ENCODE measurements around the gene ZNF175. TPM values are rescaled to one million over a fixed set of nuclear protein-coding genes. Genes with fewer than 3 reads are reported as not detected.

Gene ZNF175
- total RNA-seq, 1 donor from 2014 or later: 13.5 TPM

DNA sequence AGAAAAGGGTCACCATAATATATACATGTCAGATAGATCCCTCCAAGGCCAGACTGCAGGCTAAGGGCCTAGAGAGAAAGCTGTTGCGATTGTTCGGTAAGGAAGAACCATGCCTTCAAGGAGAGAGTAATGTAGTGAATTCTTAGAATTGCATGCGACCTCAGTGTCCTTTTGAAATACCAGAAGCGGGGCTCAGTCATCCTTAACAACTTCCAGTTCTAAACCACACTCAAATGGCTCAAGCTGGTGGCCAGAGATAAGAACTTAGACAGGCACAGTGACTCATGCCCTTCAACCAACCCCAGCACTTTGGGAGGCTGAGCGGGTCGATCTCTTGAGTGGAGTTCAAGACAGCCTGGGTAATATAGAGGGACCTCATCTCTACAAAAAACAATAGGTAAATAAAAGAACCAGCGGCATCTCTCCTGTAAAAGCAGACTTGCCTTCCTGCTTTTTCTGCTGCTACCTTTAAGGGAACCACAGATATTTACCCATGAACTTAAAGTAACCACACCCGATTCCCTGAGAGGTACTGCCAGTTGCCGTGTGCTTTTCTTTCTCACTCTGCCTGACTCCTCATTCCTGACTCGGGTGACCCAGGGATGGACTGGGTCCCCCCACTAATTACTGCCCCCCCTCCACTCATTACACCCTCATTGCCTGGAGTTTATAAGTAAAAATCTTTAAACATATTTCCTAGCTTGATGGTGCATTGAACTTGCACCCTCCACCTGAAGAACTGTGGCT, 24.3 kb upstream of the ZNF175 start:
- Mint-ChIP-seq H3K27me3 (ENCODE audit: unreplicated experiment) (no peaks in the 10 kb centered on the region), H3K4me1 (ENCODE audit: unreplicated experiment) (no peaks in the 10 kb centered on the region), H3K4me3 (ENCODE audit: unreplicated experiment) (no peak overlapping the region), H3K36me3 (ENCODE audit: unreplicated experiment) (no peaks in the 10 kb centered on the region), H3K27ac (ENCODE audit: unreplicated experiment) (no peak overlapping the region), H3K9me3 (ENCODE audit: unreplicated experiment) (peaks cover 20% of the 10 kb centered on the region)
- TF ChIP-seq CTCF (IDR thresholded peaks at IDR 0.05): no peak
- DNase-seq (ENCODE audit: extremely low spot score, unreplicated experiment): no peak

DNA sequence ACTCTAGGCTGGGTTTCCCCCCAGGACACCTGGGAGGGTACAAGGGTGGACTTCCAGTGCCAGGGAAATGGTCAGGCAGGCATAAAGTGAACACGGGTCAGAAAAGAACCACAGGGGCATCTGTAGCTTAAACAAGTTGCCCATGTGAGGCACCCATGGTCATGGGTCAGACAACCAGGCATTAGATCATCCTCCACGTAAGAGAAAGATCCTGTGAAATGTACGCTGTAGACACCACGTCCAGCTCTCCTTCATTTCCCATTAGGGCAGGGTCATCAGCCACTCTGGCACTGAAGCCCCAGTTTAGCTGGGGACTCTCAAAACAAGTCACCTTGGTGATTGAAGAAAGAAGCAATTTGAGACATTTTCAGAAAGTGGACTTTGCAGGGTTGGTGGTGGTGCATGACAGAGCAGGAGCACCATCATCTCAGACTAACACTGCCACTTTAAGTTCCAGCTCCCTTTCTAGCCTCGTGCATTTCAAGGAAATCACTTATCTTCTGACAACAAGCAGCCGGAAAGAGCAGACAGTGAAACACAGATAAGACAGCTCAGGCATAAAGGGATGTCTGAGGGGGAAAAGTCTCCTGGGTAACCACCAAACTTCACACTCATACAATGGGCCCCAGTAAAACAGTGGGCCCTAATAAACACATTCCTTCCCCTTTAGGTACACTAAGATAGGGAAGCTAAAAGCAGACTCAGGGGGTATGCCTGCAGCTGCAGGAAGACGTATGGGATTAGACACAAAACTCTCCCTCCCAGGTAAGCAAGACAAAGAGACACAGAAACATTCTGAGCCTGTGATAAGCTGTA, 23.5 kb upstream of the ZNF175 start:
- H3K27me3 Mint-ChIP-seq (ENCODE audit: unreplicated experiment): no peaks in the 10 kb centered on the region
- TF ChIP-seq CTCF (IDR thresholded peaks at IDR 0.05): no peak
- no peak overlapping the region for H3K27ac Mint-ChIP-seq (ENCODE audit: unreplicated experiment)
- H3K4me3 Mint-ChIP-seq (ENCODE audit: unreplicated experiment): no peak overlapping the region
- peaks cover 20% of the 10 kb centered on the region for H3K9me3 Mint-ChIP-seq (ENCODE audit: unreplicated experiment)
- no peaks in the 10 kb centered on the region for H3K36me3 Mint-ChIP-seq (ENCODE audit: unreplicated experiment)
- H3K4me1 Mint-ChIP-seq (ENCODE audit: unreplicated experiment): no peaks in the 10 kb centered on the region
- DNase-seq (ENCODE audit: extremely low spot score, unreplicated experiment): peak; percentile 59

- no peaks in the 10 kb centered on the region for H3K27me3 Mint-ChIP-seq (ENCODE audit: unreplicated experiment)
- DNase-seq (ENCODE audit: extremely low spot score, unreplicated experiment): peak; percentile 79
- no peak overlapping the region for H3K27ac Mint-ChIP-seq (ENCODE audit: unreplicated experiment)
- no peak overlapping the region for H3K4me3 Mint-ChIP-seq (ENCODE audit: unreplicated experiment)
- no peak for TF ChIP-seq CTCF (IDR thresholded peaks at IDR 0.05)
- H3K4me1 Mint-ChIP-seq (ENCODE audit: unreplicated experiment): no peaks in the 10 kb centered on the region
- peaks cover 20% of the 10 kb centered on the region for H3K9me3 Mint-ChIP-seq (ENCODE audit: unreplicated experiment)
- H3K36me3 Mint-ChIP-seq (ENCODE audit: unreplicated experiment): no peaks in the 10 kb centered on the region
These were observed 22.9 kb upstream of the ZNF175 start for GRCh38 chr19:51548213-51548651.

DNA sequence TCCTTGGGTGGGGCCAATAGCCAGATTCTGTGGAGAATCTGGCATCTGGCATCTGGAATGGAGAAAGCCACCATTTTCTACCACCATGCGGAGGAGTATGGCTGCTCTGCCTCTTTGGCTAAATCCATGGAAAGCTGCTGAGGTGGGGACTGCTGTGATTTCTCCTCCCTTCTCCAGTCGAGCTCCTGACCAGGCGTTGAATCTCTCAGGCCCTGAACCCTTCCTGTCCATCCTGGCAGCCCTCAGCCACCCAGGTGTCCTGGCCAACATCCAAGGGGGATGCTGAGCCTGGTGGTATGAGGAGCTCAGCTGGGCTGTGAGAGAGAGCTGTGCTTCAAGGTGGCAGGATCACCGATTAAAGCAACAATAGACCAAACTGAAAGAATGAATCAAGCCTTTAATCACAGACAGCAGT, 22.2 kb upstream of the ZNF175 start:
- no peak for TF ChIP-seq CTCF (IDR thresholded peaks at IDR 0.05)
- DNase-seq (ENCODE audit: extremely low spot score, unreplicated experiment): no peak
- no peaks in the 10 kb centered on the region for H3K4me1 Mint-ChIP-seq (ENCODE audit: unreplicated experiment)
- peaks cover 18% of the 10 kb centered on the region for H3K9me3 Mint-ChIP-seq (ENCODE audit: unreplicated experiment)
- H3K4me3 Mint-ChIP-seq (ENCODE audit: unreplicated experiment): no peak overlapping the region
- no peaks in the 10 kb centered on the region for H3K27me3 Mint-ChIP-seq (ENCODE audit: unreplicated experiment)
- no peaks in the 10 kb centered on the region for H3K36me3 Mint-ChIP-seq (ENCODE audit: unreplicated experiment)
- no peak overlapping the region for H3K27ac Mint-ChIP-seq (ENCODE audit: unreplicated experiment)

Measured in osteocyte (in vitro differentiated cells).